OCI-LY1 (cell line): ENCODE results near the gene CYP51A1.

Experiments
- CTCF ChIP-seq: fragments of 200-600 bp; sonication (generic), shearing (Covaris generic); IDR thresholded peaks from 2 replicates; pipeline ENCODE4 v1.5.1; 2017; ENCODE audit warnings: mild to moderate bottlenecking, antibody characterized with exemption, low read length, moderate library complexity, mixed read lengths
- EZH2 ChIP-seq: fragments of 200-600 bp; sonication (generic), shearing (Covaris generic); IDR thresholded peaks from 2 replicates; pipeline ENCODE4 v1.8.0; 2017; ENCODE audit warnings: borderline replicate concordance, mixed run types, mild to moderate bottlenecking, antibody characterized with exemption, low read length, moderate library complexity, mixed read lengths

GRCh38 chr7:92131093-92131492 lies 3.2 kb downstream of the CYP51A1 start:
- TF ChIP-seq CTCF (no peak), EZH2 (no peak)
